AG09319 (cell line): ENCODE measurements around the gene NHP2.

ENCODE experiments used
- DNase-seq: peaks from one replicate; pipeline ENCODE4 v3.0.0-alpha.2; 2010; ENCODE audit warnings: low read depth; ENCODE audit errors: extremely low read depth
- CTCF ChIP-seq: IDR thresholded peaks from 2 replicates; pipeline ENCODE4 v1.5.1; 2011; ENCODE audit warnings: low read depth, mild to moderate bottlenecking, inconsistent platforms, low read length, moderate library complexity

NHP2 gene

GRCh38 chr5:178143246-178143645 lies 10.4 kb downstream of the NHP2 start:
- TF ChIP-seq CTCF: no peak
- no peak for DNase-seq

- TF ChIP-seq CTCF: no peak
- DNase-seq: no peak
Observed at GRCh38 chr5:178142642-178143041, 11.0 kb downstream of the NHP2 start.

- no peak for DNase-seq
- no peak for TF ChIP-seq CTCF
Observed at GRCh38 chr5:178141550-178141949, 12.1 kb downstream of the NHP2 start.

- DNase-seq: no peak
- TF ChIP-seq CTCF: no peak
Observed at GRCh38 chr5:178137991-178138390, 15.7 kb downstream of the NHP2 start.

- TF ChIP-seq CTCF: no peak
- DNase-seq: no peak
Observed at GRCh38 chr5:178136990-178137389, 16.7 kb downstream of the NHP2 start.

GRCh38 chr5:178131446-178131996 lies 22.2 kb downstream of the NHP2 start:
- no peak for DNase-seq

More at GRCh38 chr5:178131446-178131996, 22.2 kb downstream of the NHP2 start:
- no peak for TF ChIP-seq CTCF
